ENCODE results near the gene PGM5.
"Not testable (repeated sequence)": the region's sequence is repeated elsewhere in the genome, so short reads cannot be mapped to it uniquely, and the experiment has no call there.

DNA sequence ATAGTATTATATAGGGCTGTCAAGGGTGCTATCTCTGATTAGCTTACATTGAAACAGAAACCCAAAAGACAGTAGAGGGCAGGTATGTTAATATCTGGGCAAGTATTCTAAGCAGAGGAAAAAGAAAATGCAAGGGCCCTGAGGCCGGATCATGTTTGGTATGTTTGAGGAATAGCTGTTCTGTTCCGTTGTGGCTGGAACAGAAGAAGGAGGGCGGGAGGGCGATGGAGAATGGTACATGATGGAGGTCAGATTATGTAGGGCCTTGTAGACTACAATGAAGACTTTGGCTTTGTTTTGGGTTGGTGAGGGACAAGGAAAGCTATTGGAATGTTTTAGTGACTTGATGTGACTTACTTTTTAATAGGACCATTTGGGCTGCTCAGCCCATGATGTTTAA is 19.4 kb downstream of the PGM5 start:
- TF ChIP-seq CTCF, POLR2A (IDR thresholded peaks at IDR 0.05): not testable (repeated sequence)
